Stromal cell of bone marrow (primary cell): Measurements from ENCODE around the gene DDTL.
"Not testable (repeated sequence)": the region's sequence is repeated elsewhere in the genome, so short reads cannot be mapped to it uniquely, and the experiment has no call there.

Experiments used
- DNase-seq: peaks from one replicate; pipeline ENCODE4 v3.0.0-alpha.2; 2012; ENCODE audit warnings: low read depth

The DDTL gene

GRCh38 chr22:23966568-23966967, at the start of gene DDTL:
DDTL (plus strand) TSS chr22:23966888; CDS start chr22:23966915, 27 bp downstream.
- not testable (repeated sequence) for DNase-seq

- not testable (repeated sequence) for DNase-seq
These were observed 46.4 kb upstream of the DDTL start for GRCh38 chr22:23920267-23920611.

GRCh38 chr22:23921586-23922201, 45.0 kb upstream of the DDTL start:
- not testable (repeated sequence) for DNase-seq

GRCh38 chr22:23922921-23923320, 43.8 kb upstream of the DDTL start:
- DNase-seq = no peak

GRCh38 chr22:23925020-23925606, 41.6 kb upstream of the DDTL start:
- no peak for DNase-seq

GRCh38 chr22:23926561-23926960, 40.1 kb upstream of the DDTL start:
- no peak for DNase-seq

GRCh38 chr22:23938328-23939016, 28.2 kb upstream of the DDTL start:
- DNase-seq = no peak

- no peak for DNase-seq
These were observed 27.7 kb upstream of the DDTL start for GRCh38 chr22:23939017-23939357.

GRCh38 chr22:23940166-23940565, 26.5 kb upstream of the DDTL start:
- not testable (repeated sequence) for DNase-seq

- not testable (repeated sequence) for DNase-seq
These were observed 19.3 kb upstream of the DDTL start for GRCh38 chr22:23947391-23947790.

- not testable (repeated sequence) for DNase-seq
These were observed 16.9 kb upstream of the DDTL start for GRCh38 chr22:23949764-23950163.

GRCh38 chr22:23951383-23951782, 15.3 kb upstream of the DDTL start:
- DNase-seq = peak; percentile 10

- DNase-seq = not testable (repeated sequence)
These were observed 13.8 kb upstream of the DDTL start for GRCh38 chr22:23952794-23953405.

- DNase-seq = not testable (repeated sequence)
These were observed 13.2 kb upstream of the DDTL start for GRCh38 chr22:23953485-23953884.

GRCh38 chr22:23954193-23954990, 12.3 kb upstream of the DDTL start:
- not testable (repeated sequence) for DNase-seq

GRCh38 chr22:23954991-23955305, 11.7 kb upstream of the DDTL start:
- not testable (repeated sequence) for DNase-seq

GRCh38 chr22:23955886-23956285, 10.8 kb upstream of the DDTL start:
- not testable (repeated sequence) for DNase-seq

GRCh38 chr22:23956301-23956900, 10.3 kb upstream of the DDTL start:
- DNase-seq = peak; percentile 38

- DNase-seq = not testable (repeated sequence)
These were observed 5.5 kb upstream of the DDTL start, which contains the start of gene GSTT2B for GRCh38 chr22:23961084-23961771. GSTT2B (minus strand) TSS chr22:23961195; CDS start chr22:23961131, 64 bp downstream.

- DNase-seq = not testable (repeated sequence)
These were observed 594 bp upstream of the DDTL start for GRCh38 chr22:23966094-23966493.

GRCh38 chr22:23969071-23969470, 2.4 kb downstream of the DDTL start:
- DNase-seq = no peak
